PC-9 (cell line): Measurements from ENCODE around the gene PEAK1.

Experiments used
- EZH2 ChIP-seq: fragments of 200-600 bp; sonication (generic); IDR thresholded peaks from 2 replicates; pipeline ENCODE4 v1.8.0; 2017; ENCODE audit warnings: antibody characterized with exemption, low read depth
- TF ChIP-seq, protein P1 (sequence below): fragments of 200-600 bp; sonication (generic); conservative IDR thresholded peaks from 2 replicates; pipeline ENCODE4 v1.6.1; 2017; ENCODE audit warnings: mixed run types, antibody characterized with exemption, mild to moderate bottlenecking, moderate library complexity

DNA sequence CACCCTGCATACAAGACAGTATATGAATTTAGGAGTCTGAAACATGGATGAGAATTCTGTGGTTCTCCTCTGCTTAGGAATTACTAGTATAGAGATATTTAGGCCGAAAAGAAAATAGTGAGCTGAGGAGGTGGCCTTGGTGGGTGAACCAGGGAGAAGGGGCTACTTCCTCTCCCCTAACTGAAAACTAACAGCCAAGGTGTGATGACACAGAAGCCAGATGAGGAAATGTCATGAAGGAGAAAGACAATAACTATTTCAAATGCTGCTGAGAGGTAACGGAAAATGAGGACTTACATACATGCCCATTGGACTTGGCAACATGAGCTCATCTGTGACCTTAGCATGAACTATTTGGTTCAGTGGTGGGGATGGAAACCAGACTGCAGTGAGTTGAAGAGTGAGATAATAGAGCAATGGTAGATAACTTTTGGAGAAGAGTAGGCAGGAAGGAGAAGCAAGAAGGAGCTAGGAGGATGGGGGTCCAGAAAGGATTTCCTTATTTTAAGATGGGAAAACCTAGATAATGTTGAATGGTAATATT, 234.6 kb downstream of the PEAK1 start:
- TF ChIP-seq EZH2 = no peak
- TF ChIP-seq, protein P1, sequence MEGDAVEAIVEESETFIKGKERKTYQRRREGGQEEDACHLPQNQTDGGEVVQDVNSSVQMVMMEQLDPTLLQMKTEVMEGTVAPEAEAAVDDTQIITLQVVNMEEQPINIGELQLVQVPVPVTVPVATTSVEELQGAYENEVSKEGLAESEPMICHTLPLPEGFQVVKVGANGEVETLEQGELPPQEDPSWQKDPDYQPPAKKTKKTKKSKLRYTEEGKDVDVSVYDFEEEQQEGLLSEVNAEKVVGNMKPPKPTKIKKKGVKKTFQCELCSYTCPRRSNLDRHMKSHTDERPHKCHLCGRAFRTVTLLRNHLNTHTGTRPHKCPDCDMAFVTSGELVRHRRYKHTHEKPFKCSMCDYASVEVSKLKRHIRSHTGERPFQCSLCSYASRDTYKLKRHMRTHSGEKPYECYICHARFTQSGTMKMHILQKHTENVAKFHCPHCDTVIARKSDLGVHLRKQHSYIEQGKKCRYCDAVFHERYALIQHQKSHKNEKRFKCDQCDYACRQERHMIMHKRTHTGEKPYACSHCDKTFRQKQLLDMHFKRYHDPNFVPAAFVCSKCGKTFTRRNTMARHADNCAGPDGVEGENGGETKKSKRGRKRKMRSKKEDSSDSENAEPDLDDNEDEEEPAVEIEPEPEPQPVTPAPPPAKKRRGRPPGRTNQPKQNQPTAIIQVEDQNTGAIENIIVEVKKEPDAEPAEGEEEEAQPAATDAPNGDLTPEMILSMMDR = no peak
